ENCODE results near the gene D2HGDH. TPM values are rescaled to one million over a fixed set of nuclear protein-coding genes. Genes with fewer than 3 reads are reported as not detected.
A peak's percentile ranks its signal among the peaks of the same experiment; 100 is the strongest.

D2HGDH gene
- total and polyA plus RNA-seq, 2 of the 13 experiments (the other 11 are each of a cell fraction or from before 2014, with no cell fraction given): 19.2 to 20.3 TPM

GRCh38 chr2:241701149-241701398 is 33.4 kb upstream of the D2HGDH start (continued):
- TF ChIP-seq, protein P1, sequence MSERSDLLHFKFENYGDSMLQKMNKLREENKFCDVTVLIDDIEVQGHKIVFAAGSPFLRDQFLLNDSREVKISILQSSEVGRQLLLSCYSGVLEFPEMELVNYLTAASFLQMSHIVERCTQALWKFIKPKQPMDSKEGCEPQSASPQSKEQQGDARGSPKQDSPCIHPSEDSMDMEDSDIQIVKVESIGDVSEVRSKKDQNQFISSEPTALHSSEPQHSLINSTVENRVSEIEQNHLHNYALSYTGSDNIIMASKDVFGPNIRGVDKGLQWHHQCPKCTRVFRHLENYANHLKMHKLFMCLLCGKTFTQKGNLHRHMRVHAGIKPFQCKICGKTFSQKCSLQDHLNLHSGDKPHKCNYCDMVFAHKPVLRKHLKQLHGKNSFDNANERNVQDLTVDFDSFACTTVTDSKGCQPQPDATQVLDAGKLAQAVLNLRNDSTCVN (CRISPR knock-in tag; IDR thresholded peaks at IDR 0.05; ENCODE audit: borderline replicate concordance): 0 out of 2 replicates have a peak, but pooled peaks have one; percentile 30
- TF ChIP-seq JDP2 (CRISPR knock-in tag; IDR thresholded peaks at IDR 0.05; ENCODE audit: borderline replicate concordance): peak; percentile 13; the same call in 1 of the 2 replicates
- 0 out of 2 replicates have a peak, but pooled peaks have one; percentile 31 for TF ChIP-seq RCOR2 (CRISPR knock-in tag; IDR thresholded peaks at IDR 0.05)
- TF ChIP-seq PITX1 (CRISPR knock-in tag; IDR thresholded peaks at IDR 0.05): 0 out of 2 replicates have a peak, but pooled peaks have one; percentile 14
- TF ChIP-seq IKZF5 (CRISPR knock-in tag; IDR thresholded peaks at IDR 0.05): 0 out of 2 replicates have a peak, but pooled peaks have one; percentile 78
- TF ChIP-seq, protein P2, sequence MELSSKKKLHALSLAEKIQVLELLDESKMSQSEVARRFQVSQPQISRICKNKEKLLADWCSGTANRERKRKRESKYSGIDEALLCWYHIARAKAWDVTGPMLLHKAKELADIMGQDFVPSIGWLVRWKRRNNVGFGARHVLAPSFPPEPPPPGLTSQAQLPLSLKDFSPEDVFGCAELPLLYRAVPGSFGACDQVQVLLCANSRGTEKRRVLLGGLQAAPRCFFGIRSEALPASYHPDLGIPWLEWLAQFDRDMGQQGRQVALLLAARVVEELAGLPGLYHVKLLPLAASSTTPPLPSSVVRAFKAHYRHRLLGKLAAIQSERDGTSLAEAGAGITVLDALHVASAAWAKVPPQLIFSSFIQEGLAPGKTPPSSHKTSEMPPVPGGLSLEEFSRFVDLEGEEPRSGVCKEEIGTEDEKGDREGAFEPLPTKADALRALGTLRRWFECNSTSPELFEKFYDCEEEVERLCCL (CRISPR knock-in tag; IDR thresholded peaks at IDR 0.05; ENCODE audit: borderline replicate concordance): no peak
- TF ChIP-seq FOXA3 (CRISPR knock-in tag; IDR thresholded peaks at IDR 0.05): peak; percentile 29; the same call in 1 of the 2 replicates
- TF ChIP-seq FOXC1 (CRISPR knock-in tag; IDR thresholded peaks at IDR 0.05; ENCODE audit: borderline replicate concordance): no peak
- TF ChIP-seq NR2F2 (IDR thresholded peaks at IDR 0.05; ENCODE audit: borderline replicate concordance, low read depth): no peak
- peak; percentile 99 for TF ChIP-seq ZC3H4 (CRISPR knock-in tag; IDR thresholded peaks at IDR 0.05; ENCODE audit: borderline replicate concordance)
- TF ChIP-seq DRAP1 (CRISPR knock-in tag; IDR thresholded peaks at IDR 0.05): peak; percentile 46; the same call in 1 of the 2 replicates
- TF ChIP-seq ZNF34 (CRISPR knock-in tag; IDR thresholded peaks at IDR 0.05; ENCODE audit: borderline replicate concordance): no peak
- peak; percentile 73; the same call in 1 of the 2 replicates for TF ChIP-seq GATAD1 (CRISPR knock-in tag; IDR thresholded peaks at IDR 0.05)
- 0 out of 2 replicates have a peak, but pooled peaks have one; percentile 67 for TF ChIP-seq HDAC2 (CRISPR knock-in tag; IDR thresholded peaks at IDR 0.05)
- peak; percentile 79 for TF ChIP-seq ZNF335 (CRISPR knock-in tag; IDR thresholded peaks at IDR 0.05)
- TF ChIP-seq, protein P3, sequence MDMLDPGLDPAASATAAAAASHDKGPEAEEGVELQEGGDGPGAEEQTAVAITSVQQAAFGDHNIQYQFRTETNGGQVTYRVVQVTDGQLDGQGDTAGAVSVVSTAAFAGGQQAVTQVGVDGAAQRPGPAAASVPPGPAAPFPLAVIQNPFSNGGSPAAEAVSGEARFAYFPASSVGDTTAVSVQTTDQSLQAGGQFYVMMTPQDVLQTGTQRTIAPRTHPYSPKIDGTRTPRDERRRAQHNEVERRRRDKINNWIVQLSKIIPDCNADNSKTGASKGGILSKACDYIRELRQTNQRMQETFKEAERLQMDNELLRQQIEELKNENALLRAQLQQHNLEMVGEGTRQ (IDR thresholded peaks at IDR 0.05; ENCODE audit: low read depth, low read length): peak; percentile 37; the same call in 1 of the 2 replicates
- TF ChIP-seq, protein P3 (CRISPR knock-in tag; IDR thresholded peaks at IDR 0.05; ENCODE audit: borderline replicate concordance): no peak
- 0 out of 2 replicates have a peak, but pooled peaks have one; percentile 71 for TF ChIP-seq YEATS2 (CRISPR knock-in tag; IDR thresholded peaks at IDR 0.05; ENCODE audit: borderline replicate concordance)
- 0 out of 2 replicates have a peak, but pooled peaks have one; percentile 25 for TF ChIP-seq MIXL1 (CRISPR knock-in tag; IDR thresholded peaks at IDR 0.05)
- TF ChIP-seq ZNF484 (CRISPR knock-in tag; IDR thresholded peaks at IDR 0.05; ENCODE audit: borderline replicate concordance, low read depth): no peak
- TF ChIP-seq SP2 (CRISPR knock-in tag; IDR thresholded peaks at IDR 0.05): no peak
- TF ChIP-seq, protein P4, sequence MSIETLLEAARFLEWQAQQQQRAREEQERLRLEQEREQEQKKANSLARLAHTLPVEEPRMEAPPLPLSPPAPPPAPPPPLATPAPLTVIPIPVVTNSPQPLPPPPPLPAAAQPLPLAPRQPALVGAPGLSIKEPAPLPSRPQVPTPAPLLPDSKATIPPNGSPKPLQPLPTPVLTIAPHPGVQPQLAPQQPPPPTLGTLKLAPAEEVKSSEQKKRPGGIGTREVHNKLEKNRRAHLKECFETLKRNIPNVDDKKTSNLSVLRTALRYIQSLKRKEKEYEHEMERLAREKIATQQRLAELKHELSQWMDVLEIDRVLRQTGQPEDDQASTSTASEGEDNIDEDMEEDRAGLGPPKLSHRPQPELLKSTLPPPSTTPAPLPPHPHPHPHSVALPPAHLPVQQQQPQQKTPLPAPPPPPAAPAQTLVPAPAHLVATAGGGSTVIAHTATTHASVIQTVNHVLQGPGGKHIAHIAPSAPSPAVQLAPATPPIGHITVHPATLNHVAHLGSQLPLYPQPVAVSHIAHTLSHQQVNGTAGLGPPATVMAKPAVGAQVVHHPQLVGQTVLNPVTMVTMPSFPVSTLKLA (IDR thresholded peaks at IDR 0.05): peak; percentile 58; the same call in 1 of the 2 replicates

All from HepG2 (cell line).